ENCODE data around the gene C10orf71. TPM values are rescaled to one million over a fixed set of nuclear protein-coding genes. Genes with fewer than 3 reads are reported as not detected.

Gene C10orf71
- total RNA-seq, 1 donor from 2014 or later, result not detected

- no peaks in the 10 kb centered on the region for H3K36me3 ChIP-seq (ENCODE audit: control insufficient read depth, insufficient read depth, low read length)
- DNase-seq (ENCODE audit: low read depth), result no peak
- peaks cover 7% of the 10 kb centered on the region for H3K27me3 ChIP-seq (ENCODE audit: control insufficient read depth, insufficient read depth, low read length)
- no peak overlapping the region for H3K4me3 ChIP-seq (ENCODE audit: low read depth, low read length)
- TF ChIP-seq CTCF (IDR thresholded peaks at IDR 0.05; ENCODE audit: insufficient read depth, low read length, poor library complexity, severe bottlenecking), result no peak
These were observed 17.5 kb upstream of the C10orf71 start for GRCh38 chr10:49281461-49281860.

- no peak for TF ChIP-seq CTCF (IDR thresholded peaks at IDR 0.05; ENCODE audit: insufficient read depth, low read length, poor library complexity, severe bottlenecking)
- Histone ChIP-seq H3K36me3 (ENCODE audit: control insufficient read depth, insufficient read depth, low read length) (no peaks in the 10 kb centered on the region), H3K27me3 (ENCODE audit: control insufficient read depth, insufficient read depth, low read length) (peaks cover 7% of the 10 kb centered on the region), H3K4me3 (ENCODE audit: low read depth, low read length) (no peak overlapping the region)
- no peak for DNase-seq (ENCODE audit: low read depth)
These were observed 16.7 kb upstream of the C10orf71 start for GRCh38 chr10:49282306-49282705.

GRCh38 chr10:49282879-49283341 lies 16.1 kb upstream of the C10orf71 start:
- TF ChIP-seq CTCF (IDR thresholded peaks at IDR 0.05; ENCODE audit: insufficient read depth, low read length, poor library complexity, severe bottlenecking), result no peak
- DNase-seq (ENCODE audit: low read depth), result no peak
- no peaks in the 10 kb centered on the region for H3K36me3 ChIP-seq (ENCODE audit: control insufficient read depth, insufficient read depth, low read length)
- no peak overlapping the region for H3K4me3 ChIP-seq (ENCODE audit: low read depth, low read length)
- H3K27me3 ChIP-seq (ENCODE audit: control insufficient read depth, insufficient read depth, low read length), result peaks cover 7% of the 10 kb centered on the region

GRCh38 chr10:49283491-49283890 lies 15.5 kb upstream of the C10orf71 start:
- peaks cover 7% of the 10 kb centered on the region for H3K27me3 ChIP-seq (ENCODE audit: control insufficient read depth, insufficient read depth, low read length)
- no peak overlapping the region for H3K4me3 ChIP-seq (ENCODE audit: low read depth, low read length)
- no peak for DNase-seq (ENCODE audit: low read depth)
- no peaks in the 10 kb centered on the region for H3K36me3 ChIP-seq (ENCODE audit: control insufficient read depth, insufficient read depth, low read length)
- no peak for TF ChIP-seq CTCF (IDR thresholded peaks at IDR 0.05; ENCODE audit: insufficient read depth, low read length, poor library complexity, severe bottlenecking)

GRCh38 chr10:49284356-49284755 lies 14.6 kb upstream of the C10orf71 start:
- H3K4me3 ChIP-seq (ENCODE audit: low read depth, low read length), result no peak overlapping the region
- peaks cover 7% of the 10 kb centered on the region for H3K27me3 ChIP-seq (ENCODE audit: control insufficient read depth, insufficient read depth, low read length)
- H3K36me3 ChIP-seq (ENCODE audit: control insufficient read depth, insufficient read depth, low read length), result no peaks in the 10 kb centered on the region
- TF ChIP-seq CTCF (IDR thresholded peaks at IDR 0.05; ENCODE audit: insufficient read depth, low read length, poor library complexity, severe bottlenecking), result no peak
- no peak for DNase-seq (ENCODE audit: low read depth)

- Histone ChIP-seq H3K4me3 (ENCODE audit: low read depth, low read length) (no peak overlapping the region), H3K36me3 (ENCODE audit: control insufficient read depth, insufficient read depth, low read length) (no peaks in the 10 kb centered on the region), H3K27me3 (ENCODE audit: control insufficient read depth, insufficient read depth, low read length) (peaks cover 7% of the 10 kb centered on the region)
- DNase-seq (ENCODE audit: low read depth), result no peak
- TF ChIP-seq CTCF (IDR thresholded peaks at IDR 0.05; ENCODE audit: insufficient read depth, low read length, poor library complexity, severe bottlenecking), result no peak
These were observed 13.7 kb upstream of the C10orf71 start for GRCh38 chr10:49285232-49285631.

Data from kidney epithelial cell (primary cell).